Gastrocnemius medialis (tissue), 4 donors: ENCODE measurements around the gene MEF2A.

Source experiments
- POLR2A ChIP-seq, 2 donors: fragments of 450-650 bp; IDR thresholded peaks; one replicate each; pipeline ENCODE4 v1.6.1; 2017; ENCODE audit warnings: antibody characterized with exemption in 2 of 2, mild to moderate bottlenecking in 2 of 2, moderate library complexity in 2 of 2
- TF ChIP-seq, protein P1 (sequence below), 5 experiments: fragments of 450-650 bp in 3 of 5; fragments of 200-600 bp in 2 of 5; sonication (generic) in 2 of 5; IDR thresholded peaks in 4 of 5; conservative IDR thresholded peaks in 1 of 5; 1 replicate in 4 of 5; 2 replicates in 1 of 5; pipeline ENCODE4 v1.5.1; 2016 to 2019; ENCODE audit warnings: antibody characterized with exemption in 5 of 5, mild to moderate bottlenecking in 3 of 5, moderate library complexity in 3 of 5

DNA sequence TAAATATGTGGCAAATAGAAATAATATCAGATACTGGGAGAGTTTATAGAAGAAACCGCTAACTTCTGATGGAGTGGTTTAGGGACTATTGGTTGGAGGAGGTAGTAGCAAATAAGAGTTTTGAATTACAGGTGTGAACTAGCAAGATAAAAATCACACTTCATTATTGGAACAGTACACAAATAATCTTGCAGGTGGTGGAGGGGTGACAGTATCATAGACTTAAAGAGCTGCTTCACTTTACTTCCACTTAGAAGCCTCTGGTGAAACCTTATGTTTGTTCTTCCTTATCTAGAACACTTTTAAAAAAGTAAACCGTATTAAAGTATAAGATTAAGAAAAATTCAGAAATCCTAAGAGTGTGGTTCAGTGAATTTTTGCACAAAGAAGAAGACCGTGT, 69.4 kb downstream of the MEF2A start:
- TF ChIP-seq, protein P1, sequence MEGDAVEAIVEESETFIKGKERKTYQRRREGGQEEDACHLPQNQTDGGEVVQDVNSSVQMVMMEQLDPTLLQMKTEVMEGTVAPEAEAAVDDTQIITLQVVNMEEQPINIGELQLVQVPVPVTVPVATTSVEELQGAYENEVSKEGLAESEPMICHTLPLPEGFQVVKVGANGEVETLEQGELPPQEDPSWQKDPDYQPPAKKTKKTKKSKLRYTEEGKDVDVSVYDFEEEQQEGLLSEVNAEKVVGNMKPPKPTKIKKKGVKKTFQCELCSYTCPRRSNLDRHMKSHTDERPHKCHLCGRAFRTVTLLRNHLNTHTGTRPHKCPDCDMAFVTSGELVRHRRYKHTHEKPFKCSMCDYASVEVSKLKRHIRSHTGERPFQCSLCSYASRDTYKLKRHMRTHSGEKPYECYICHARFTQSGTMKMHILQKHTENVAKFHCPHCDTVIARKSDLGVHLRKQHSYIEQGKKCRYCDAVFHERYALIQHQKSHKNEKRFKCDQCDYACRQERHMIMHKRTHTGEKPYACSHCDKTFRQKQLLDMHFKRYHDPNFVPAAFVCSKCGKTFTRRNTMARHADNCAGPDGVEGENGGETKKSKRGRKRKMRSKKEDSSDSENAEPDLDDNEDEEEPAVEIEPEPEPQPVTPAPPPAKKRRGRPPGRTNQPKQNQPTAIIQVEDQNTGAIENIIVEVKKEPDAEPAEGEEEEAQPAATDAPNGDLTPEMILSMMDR (IDR thresholded peaks at IDR 0.05 in 4 of 5, conservative IDR thresholded peaks at IDR 0.05 in 1 of 5): no peak
- TF ChIP-seq POLR2A (IDR thresholded peaks at IDR 0.05): no peak
